ENCODE results near the gene POMP.

POMP gene

GRCh38 chr13:28624707-28625432, 34.1 kb upstream of the POMP start:
- TF ChIP-seq CTCF (IDR thresholded peaks at IDR 0.05; ENCODE audit: low read depth, low read length, missing control alignments): no peak
- no peak for DNase-seq (ENCODE audit: low read depth)

GRCh38 chr13:28626266-28626665, 32.7 kb upstream of the POMP start:
- no peak for DNase-seq (ENCODE audit: low read depth)
- H3K4me3 ChIP-seq (ENCODE audit: low read depth, low read length): no peak overlapping the region
- in situ Hi-C loops (cut with HindIII; ENCODE audit: low sequenced_read_pairs): no loop called here
- no peak for TF ChIP-seq CTCF (IDR thresholded peaks at IDR 0.05; ENCODE audit: low read depth, low read length, missing control alignments)

More at GRCh38 chr13:28624707-28625432, 34.1 kb upstream of the POMP start:
- no peak overlapping the region for H3K4me3 ChIP-seq (ENCODE audit: low read depth, low read length)
- in situ Hi-C loops (cut with HindIII; ENCODE audit: low sequenced_read_pairs): no loop called here

- in situ Hi-C loops (cut with HindIII; ENCODE audit: low sequenced_read_pairs): no loop called here
These were observed 30.7 kb upstream of the POMP start for GRCh38 chr13:28628241-28628640.

GRCh38 chr13:28630869-28631268, 28.1 kb upstream of the POMP start:
- in situ Hi-C loops (cut with HindIII; ENCODE audit: low sequenced_read_pairs): no loop called here
- no peak overlapping the region for H3K4me3 ChIP-seq (ENCODE audit: low read depth, low read length)
- no peak for DNase-seq (ENCODE audit: low read depth)
- no peak for TF ChIP-seq CTCF (IDR thresholded peaks at IDR 0.05; ENCODE audit: low read depth, low read length, missing control alignments)

More at GRCh38 chr13:28628241-28628640, 30.7 kb upstream of the POMP start:
- DNase-seq (ENCODE audit: low read depth): no peak
- no peak for TF ChIP-seq CTCF (IDR thresholded peaks at IDR 0.05; ENCODE audit: low read depth, low read length, missing control alignments)
- no peak overlapping the region for H3K4me3 ChIP-seq (ENCODE audit: low read depth, low read length)

- DNase-seq (ENCODE audit: low read depth): no peak
- no peak for TF ChIP-seq CTCF (IDR thresholded peaks at IDR 0.05; ENCODE audit: low read depth, low read length, missing control alignments)
- H3K4me3 ChIP-seq (ENCODE audit: low read depth, low read length): no peak overlapping the region
- in situ Hi-C loops (cut with HindIII; ENCODE audit: low sequenced_read_pairs): no loop called here
These were observed 27.1 kb upstream of the POMP start for GRCh38 chr13:28631801-28632200.

GRCh38 chr13:28636069-28636468, 22.9 kb upstream of the POMP start:
- no peak overlapping the region for H3K4me3 ChIP-seq (ENCODE audit: low read depth, low read length)
- in situ Hi-C loops (cut with HindIII; ENCODE audit: low sequenced_read_pairs): no loop called here
- DNase-seq (ENCODE audit: low read depth): peak; percentile 37
- TF ChIP-seq CTCF (IDR thresholded peaks at IDR 0.05; ENCODE audit: low read depth, low read length, missing control alignments): no peak
